Measurements from ENCODE around the gene MSANTD2. TPM values are rescaled to one million over a fixed set of nuclear protein-coding genes. Genes with fewer than 3 reads are reported as not detected.

MSANTD2 gene
- total RNA-seq, 1 donor from 2014 or later, result 12.1 TPM

DNA sequence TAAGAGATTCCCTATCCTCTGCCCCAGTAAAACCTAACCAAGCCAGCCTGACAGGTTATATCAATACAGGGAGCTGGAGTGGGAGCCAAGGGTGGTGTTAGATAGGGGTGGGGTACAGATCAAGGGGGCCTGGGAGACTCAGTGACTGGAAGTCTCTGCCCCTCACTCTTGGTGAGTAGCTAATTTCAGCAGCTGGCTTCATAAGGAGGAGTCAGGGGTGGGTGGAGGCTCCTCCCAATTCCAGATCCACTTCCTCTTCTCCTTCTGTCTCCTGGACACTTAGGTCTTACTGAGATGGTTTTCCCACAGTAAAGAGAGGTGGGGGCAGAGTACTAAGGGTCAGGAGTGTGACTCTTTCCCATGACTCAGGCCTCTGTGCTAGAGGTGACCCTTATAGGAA lies 47.0 kb downstream of the MSANTD2 start:
- DNase-seq (ENCODE audit: low spot score), result no peak

GRCh38 chr11:124752471-124753102 lies 47.6 kb downstream of the MSANTD2 start:
- no peak for DNase-seq (ENCODE audit: low spot score)

- no peak for DNase-seq (ENCODE audit: low spot score)
Observed at GRCh38 chr11:124751741-124752470, 48.3 kb downstream of the MSANTD2 start, which contains the start of gene VSIG2. VSIG2 (minus strand) TSS chr11:124752255; CDS start chr11:124752137, 118 bp downstream.

DNA sequence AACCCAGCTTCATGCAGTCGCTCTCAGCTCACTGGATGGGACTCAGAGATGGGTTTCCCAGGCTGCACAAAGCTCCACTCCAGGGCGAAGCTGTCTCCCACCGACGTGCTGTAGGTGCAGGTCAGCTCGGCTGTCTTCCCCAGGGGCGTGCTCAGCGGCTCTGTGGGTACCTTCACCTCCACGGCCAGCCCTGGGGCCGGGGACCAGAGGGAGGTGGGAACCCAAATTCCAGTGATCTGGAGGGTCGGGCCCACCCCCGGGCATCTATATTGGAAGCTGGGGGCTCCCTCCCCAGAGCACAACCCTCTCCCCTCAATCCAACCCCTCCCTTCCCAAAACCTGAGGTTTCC lies 48.8 kb downstream of the MSANTD2 start:
- DNase-seq (ENCODE audit: low spot score), result no peak

DNA sequence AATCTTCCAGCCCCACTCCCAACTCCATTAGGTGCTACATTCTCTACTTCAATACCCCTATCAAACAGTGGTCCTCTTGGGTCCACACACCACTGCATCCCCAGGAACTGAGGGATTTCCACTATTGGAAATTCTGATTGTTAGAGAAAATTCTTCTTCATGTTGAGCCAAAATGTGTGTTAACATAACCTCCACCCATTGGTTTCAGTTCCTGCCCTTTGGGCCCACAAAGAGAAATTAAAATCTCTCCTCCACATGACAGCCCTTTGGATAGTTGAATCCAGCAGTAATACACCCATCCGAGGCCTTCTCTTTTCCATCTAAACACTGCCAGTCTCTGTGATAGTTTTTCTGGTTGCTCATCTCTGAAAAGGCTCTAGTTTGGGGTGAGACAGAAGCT lies 50.3 kb downstream of the MSANTD2 start:
- DNase-seq (ENCODE audit: low spot score), result no peak

DNA sequence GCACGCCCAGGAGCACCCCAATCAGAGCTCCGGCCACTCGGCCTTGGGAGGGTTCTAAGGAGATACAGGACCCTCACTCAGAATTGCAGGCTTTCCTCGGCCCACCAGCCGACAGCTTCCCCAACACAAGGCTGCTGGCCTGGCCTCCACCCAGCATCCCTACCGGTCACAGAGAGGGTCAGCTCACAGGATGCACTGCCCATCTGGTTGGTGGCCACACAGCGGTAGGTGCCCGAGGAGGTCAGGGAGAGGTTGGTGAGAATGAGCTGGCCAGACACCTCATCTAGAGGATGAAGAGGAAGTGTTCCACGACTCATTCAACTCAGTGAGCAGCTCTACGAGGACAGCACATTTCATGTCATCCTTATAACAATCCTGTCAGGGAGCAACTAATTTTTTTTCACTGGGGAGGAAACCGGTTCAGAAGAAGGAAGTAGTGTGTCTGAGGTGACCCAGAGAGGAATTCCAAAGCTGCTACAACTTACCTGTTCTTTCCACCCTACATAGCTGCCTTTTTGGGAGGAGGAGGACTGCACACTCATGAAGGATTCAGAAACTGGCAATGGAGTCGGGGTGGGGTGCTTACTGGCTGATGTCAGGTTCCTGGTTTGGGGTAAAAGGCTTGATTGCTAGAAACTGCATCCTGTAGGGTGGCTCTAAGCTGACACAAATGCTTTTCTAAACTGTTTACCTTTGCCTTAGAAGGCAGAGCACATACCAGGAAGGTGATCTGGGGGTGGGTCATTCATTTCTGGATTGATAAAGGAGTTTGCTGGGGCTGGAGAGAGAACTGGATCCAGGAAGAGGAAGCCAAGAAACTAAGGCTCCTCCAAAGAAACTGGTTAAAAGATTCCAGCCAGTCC lies 51.5 kb downstream of the MSANTD2 start:
- DNase-seq (ENCODE audit: low spot score), result no peak

GRCh38 chr11:124748100-124748418 lies 52.1 kb downstream of the MSANTD2 start:
- DNase-seq (ENCODE audit: low spot score), result no peak

GRCh38 chr11:124747406-124748099 lies 52.7 kb downstream of the MSANTD2 start:
- no peak for DNase-seq (ENCODE audit: low spot score)

GRCh38 chr11:124746621-124747243 lies 53.5 kb downstream of the MSANTD2 start:
- DNase-seq (ENCODE audit: low spot score), result peak; percentile 89

DNA sequence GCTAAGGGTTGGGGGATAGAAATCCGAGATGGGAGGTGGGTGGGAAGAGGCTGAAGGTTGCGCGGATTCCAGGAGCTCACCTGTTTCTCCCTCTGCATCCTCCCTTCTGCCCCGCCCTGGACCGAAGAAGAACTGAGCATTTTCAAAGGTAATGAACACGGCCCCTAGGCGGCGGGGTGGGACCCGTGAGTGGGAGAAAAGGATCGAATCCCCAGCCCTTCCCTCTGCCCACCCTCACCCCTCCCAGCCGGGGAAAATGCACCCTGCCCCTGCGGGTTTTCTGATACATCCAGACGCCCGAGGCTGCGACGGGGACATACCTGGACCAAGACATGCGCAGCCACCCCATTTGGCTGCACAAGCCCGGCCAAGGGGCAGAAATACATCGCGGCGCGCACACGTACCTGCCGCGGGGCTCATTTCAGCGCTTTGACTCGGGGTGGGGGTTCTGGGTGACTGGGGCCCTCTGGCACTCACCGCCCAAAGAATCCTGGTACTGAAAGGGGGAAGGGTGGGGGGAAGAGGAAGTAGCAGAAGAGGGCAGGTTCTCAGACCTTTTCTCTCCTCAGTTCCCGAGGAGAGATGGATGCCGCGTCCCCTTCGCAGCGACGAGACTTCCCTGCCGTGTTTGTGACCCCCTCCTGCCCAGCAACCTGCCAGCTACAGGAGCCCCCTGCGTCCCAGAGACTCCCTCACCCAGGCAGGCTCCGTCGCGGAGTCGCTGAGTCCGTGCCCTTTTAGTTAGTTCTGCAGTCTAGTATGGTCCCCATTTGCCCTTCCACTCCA lies 54.2 kb downstream of the MSANTD2 start:
- no peak for DNase-seq (ENCODE audit: low spot score)

DNA sequence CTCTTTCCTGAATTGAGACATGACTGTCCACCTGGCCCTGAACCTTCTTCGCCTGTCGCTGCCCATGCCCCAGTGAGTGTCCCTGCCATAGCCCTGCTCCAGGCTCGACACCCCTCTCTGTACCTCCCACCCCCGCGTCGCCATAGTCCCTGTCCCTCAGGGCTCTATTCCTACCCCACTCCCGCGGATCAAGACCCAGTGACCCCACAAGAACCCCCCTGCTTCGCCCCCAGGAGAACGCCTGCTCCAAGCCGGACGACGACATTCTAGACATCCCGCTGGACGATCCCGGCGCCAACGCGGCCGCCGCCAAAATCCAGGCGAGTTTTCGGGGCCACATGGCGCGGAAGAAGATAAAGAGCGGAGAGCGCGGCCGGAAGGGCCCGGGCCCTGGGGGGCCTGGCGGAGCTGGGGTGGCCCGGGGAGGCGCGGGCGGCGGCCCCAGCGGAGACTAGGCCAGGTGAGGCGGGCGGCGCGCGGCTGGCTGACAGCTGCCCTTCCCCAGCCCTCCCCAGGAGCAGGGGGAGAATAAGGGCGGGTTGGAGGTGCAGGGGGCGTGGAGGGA lies 54.9 kb downstream of the MSANTD2 start:
- no peak for DNase-seq (ENCODE audit: low spot score)

GRCh38 chr11:124743050-124743449 lies 57.2 kb downstream of the MSANTD2 start:
- no peak for DNase-seq (ENCODE audit: low spot score)

GRCh38 chr11:124742555-124742954 lies 57.7 kb downstream of the MSANTD2 start:
- DNase-seq (ENCODE audit: low spot score), result no peak

- DNase-seq (ENCODE audit: low spot score), result no peak
Observed at GRCh38 chr11:124740277-124740882, 59.8 kb downstream of the MSANTD2 start.

DNA sequence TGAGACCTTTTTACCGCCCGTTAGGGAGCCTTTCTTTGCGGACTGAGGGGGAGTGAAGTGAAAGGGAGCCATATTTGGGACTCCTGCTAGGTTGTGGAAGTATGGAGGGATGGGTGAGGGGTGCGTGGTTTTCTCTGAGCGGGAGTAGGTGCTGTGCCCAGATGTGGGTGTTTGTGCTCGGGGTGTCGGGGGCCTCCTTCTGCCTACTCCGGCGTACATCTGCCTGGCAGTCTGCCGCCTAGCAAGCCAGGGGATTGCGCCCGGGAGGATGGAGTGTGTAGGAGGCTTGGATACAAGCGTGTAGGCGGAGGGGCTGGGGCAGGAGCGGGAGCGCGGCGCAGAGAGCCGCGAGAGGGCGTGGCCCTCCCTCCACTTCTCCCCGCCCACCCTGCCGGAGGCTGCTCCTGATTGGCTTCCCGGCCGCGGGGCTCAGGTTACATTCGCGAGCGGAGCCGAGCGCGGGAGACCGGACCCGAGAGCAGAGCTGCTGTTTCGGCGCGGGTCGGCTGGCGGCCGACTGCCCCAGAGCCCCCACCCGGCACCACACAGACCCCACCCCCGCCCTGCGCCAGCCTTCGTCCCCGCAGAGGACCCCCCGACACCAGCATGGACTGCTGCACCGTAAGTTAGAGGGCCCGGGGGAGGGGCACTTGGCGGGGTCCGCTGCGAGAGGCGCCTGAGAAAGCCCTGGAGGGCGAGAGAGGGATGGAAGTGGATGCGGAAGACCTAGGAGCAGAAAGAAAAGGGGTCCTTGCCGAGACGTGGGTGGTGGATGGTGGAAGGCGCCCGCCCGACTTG lies 60.5 kb downstream of the MSANTD2 start, which contains the start of gene NRGN:
TSS of gene NRGN (plus strand) at position 464 of the 798 bp plus-strand sequence. CDS start at position 607, 143 bp downstream.
- peak; percentile 90 for DNase-seq (ENCODE audit: low spot score)

- no peak for DNase-seq (ENCODE audit: low spot score)
Observed at GRCh38 chr11:124738713-124739478, 61.3 kb downstream of the MSANTD2 start.

DNA sequence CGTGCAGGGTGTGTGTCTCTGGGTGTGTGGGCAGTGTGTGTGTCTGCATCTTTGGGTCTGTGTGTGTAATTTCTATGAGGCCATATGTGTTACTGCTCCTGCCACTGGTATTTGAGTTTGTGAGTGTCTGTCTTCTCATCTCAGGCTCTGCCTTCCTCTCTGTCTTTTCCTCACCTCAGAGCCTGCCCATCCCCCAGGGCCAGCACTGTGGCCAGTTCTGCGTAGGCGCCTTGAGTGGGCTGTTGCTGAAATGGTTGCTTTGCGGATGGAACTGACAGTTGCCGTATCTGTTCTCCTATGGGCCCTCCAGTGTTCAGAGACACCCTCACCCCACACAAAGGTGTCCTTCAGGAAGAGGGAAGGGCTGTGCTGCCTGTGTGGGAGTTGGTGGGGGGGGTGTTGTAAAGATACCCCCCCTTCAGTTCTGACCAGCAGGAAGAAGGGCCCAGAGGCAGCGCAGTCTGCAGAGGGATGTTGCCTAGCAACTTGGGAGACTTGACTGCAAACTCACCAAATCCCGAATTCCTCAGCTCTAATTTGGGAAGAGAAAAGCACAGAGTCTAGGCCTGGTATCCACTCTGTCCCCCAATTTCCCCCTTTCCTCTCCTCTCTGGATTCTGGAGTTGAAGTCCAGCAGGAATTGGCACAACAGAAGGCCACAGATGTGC lies 62.4 kb downstream of the MSANTD2 start:
- DNase-seq (ENCODE audit: low spot score), result no peak

- no peak for DNase-seq (ENCODE audit: low spot score)
Observed at GRCh38 chr11:124736736-124737135, 63.5 kb downstream of the MSANTD2 start.
